Measurements from ENCODE around the gene FIBCD1.

The FIBCD1 gene, protein sequence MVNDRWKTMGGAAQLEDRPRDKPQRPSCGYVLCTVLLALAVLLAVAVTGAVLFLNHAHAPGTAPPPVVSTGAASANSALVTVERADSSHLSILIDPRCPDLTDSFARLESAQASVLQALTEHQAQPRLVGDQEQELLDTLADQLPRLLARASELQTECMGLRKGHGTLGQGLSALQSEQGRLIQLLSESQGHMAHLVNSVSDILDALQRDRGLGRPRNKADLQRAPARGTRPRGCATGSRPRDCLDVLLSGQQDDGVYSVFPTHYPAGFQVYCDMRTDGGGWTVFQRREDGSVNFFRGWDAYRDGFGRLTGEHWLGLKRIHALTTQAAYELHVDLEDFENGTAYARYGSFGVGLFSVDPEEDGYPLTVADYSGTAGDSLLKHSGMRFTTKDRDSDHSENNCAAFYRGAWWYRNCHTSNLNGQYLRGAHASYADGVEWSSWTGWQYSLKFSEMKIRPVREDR

DNA sequence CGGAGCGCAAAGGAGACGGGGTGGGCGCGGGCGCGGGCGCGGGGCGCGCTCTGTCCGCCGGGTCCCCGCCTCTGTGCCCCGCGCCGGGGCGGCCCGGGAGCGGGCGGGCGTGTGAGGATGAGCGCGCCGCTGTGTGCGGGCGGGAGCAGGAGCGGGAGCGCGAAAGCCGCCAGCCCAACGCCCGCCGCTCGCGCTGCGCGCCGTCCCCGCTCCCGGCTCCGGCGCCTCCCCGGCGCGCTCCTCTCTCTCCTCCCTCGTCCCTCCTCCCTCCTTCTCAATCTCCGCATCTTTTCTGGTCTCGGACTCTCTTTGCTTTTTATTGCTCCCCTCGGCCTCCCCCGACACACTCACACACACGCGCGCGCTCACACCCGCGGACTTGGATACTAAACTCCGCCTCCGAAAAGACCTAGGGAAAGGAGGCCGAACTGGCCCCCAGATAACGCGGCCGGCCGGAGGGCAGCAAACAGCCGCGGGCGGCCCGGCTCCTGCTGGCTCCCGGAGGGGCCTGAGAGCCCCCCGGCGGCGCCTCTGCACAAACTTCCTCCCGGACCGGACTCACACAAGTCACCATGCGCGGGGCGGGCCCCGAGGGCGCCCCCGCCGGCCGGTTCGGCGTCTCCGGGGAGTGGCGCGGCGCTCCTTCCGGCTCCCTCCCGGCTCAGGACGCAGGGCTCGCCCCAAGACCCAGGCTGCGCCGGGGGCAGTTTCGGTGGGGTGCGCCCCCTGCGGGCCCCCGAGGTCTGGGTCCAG is at the start of gene FIBCD1:
FIBCD1 (minus strand) TSS at position 596 of the 753 bp plus-strand sequence. CDS start 640 bp downstream, outside the sequence.
- POLR2A ChIA-PET = no interaction called here

DNA sequence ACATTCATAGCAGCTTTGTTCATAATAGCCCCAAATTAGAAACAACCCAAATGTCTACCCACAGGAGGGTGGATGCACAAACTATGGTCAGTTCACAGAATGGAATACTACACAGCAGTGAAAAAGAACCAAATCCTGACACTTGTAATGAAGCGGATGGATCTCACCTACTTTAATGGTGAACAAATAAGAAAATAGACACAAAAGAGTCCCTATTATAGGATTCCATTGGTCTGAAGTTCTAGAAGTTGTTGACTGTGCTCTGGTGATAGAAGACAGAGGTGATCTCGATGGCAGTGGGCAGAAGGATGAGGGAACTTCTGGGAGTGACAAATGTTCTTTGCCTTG is 49.3 kb upstream of the FIBCD1 start:
- ChIA-PET CTCF (interaction anchor here (0.6 kb wide), 1 partner anchor 288 kb away, joined by 3 read pairs; no protein-coding TSS in a partner anchor), POLR2A (no interaction called here)
- DNase-seq (ENCODE audit: extremely low spot score) = no peak
- TF ChIP-seq LEF1 (IDR thresholded peaks at IDR 0.05; ENCODE audit: borderline replicate concordance) (no peak), FOXK2 (IDR thresholded peaks at IDR 0.05) (no peak), FOXA1 (IDR thresholded peaks at IDR 0.05) (no peak), ZNF384 (IDR thresholded peaks at IDR 0.05) (no peak), L3MBTL2 (conservative IDR thresholded peaks at IDR 0.05) (no peak), TARDBP (IDR thresholded peaks at IDR 0.05) (no peak), NFRKB (IDR thresholded peaks at IDR 0.05) (no peak), BHLHE40 (IDR thresholded peaks at IDR 0.05; ENCODE audit: borderline replicate concordance) (no peak)
- TF ChIP-seq, protein P1, sequence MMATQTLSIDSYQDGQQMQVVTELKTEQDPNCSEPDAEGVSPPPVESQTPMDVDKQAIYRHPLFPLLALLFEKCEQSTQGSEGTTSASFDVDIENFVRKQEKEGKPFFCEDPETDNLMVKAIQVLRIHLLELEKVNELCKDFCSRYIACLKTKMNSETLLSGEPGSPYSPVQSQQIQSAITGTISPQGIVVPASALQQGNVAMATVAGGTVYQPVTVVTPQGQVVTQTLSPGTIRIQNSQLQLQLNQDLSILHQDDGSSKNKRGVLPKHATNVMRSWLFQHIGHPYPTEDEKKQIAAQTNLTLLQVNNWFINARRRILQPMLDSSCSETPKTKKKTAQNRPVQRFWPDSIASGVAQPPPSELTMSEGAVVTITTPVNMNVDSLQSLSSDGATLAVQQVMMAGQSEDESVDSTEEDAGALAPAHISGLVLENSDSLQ (IDR thresholded peaks at IDR 0.05) = no peak

More for the DNA sequence above, at the start of gene FIBCD1:
- CTCF ChIA-PET = no interaction called here
- TF ChIP-seq ARNT (IDR thresholded peaks at IDR 0.05) (no peak), L3MBTL2 (conservative IDR thresholded peaks at IDR 0.05) (no peak), LEF1 (IDR thresholded peaks at IDR 0.05; ENCODE audit: borderline replicate concordance) (no peak), SUZ12 (IDR thresholded peaks at IDR 0.05) (no peak), BHLHE40 (IDR thresholded peaks at IDR 0.05; ENCODE audit: borderline replicate concordance) (no peak), CTBP1 (IDR thresholded peaks at IDR 0.05; ENCODE audit: borderline replicate concordance) (no peak), FOXK2 (IDR thresholded peaks at IDR 0.05) (no peak), NFRKB (IDR thresholded peaks at IDR 0.05) (no peak), ELF4 (IDR thresholded peaks at IDR 0.05) (no peak), ZNF384 (IDR thresholded peaks at IDR 0.05) (no peak), FOXM1 (IDR thresholded peaks at IDR 0.05; ENCODE audit: borderline replicate concordance) (no peak), FOXA1 (IDR thresholded peaks at IDR 0.05) (no peak), HDGF (IDR thresholded peaks at IDR 0.05; ENCODE audit: borderline replicate concordance) (no peak)
- TF ChIP-seq, protein P1 (IDR thresholded peaks at IDR 0.05) = no peak
- DNase-seq (ENCODE audit: extremely low spot score) = peak; percentile 63

DNA sequence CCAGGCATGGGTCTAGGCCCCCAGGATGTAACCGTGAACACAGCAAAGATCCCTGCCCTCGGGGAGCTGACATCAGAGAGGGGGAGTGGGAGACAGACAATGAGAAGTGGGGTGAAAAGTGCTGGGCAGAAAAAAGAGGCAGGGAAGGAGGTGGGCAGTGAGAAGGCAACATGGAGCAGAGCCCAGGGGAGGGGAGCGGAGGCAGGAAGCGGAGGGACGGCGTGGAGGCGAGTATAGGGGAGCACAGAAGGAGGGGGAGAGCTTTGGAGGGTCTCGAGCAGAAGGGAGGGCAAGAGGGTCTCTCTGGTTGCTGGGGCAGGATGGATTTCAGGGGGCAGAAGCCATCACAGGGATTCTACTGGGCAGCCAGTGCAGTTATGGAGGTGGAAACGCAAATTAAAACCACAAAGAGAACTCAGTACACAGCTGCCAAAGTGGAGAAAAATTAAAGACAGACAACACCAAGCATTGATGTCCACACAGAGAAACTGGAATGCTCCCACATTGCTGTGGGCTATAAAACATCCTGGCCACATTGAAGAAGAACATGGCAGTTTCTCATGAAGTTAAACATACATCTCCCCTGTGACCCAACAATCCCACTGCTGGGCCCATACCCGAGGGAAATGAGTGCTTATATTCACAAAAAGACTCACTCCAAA is 48.8 kb upstream of the FIBCD1 start:
- TF ChIP-seq FOXK2 (IDR thresholded peaks at IDR 0.05) (no peak), FOXM1 (IDR thresholded peaks at IDR 0.05; ENCODE audit: borderline replicate concordance) (no peak)
- CTCF ChIA-PET = interaction anchor here (0.6 kb wide), 1 partner anchor 288 kb away, joined by 3 read pairs; no protein-coding TSS in a partner anchor
- no peak for DNase-seq (ENCODE audit: extremely low spot score)
- POLR2A ChIA-PET = interaction anchor here (1.0 kb wide), 1 partner anchor 9 kb away, joined by 3 read pairs; no protein-coding TSS in a partner anchor

DNA sequence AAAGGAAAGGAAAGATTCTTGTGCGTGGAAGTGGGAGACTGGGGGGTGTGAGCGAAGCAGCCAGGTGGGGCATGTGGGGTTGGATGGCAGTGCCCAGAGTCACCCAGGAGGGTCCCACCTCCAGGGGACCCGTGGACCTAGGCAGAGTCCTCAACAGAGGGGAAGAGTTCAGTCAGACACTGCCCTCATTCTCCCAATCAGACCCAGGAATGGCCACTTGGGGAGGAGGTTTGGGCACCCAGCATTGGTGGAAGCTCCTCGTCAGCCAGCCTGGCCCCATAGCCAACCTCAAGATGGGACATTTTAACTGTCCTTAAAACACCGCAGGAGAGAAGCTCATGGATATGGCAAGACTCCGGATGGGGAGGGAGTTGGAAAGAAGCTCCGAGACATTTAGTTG is 48.0 kb upstream of the FIBCD1 start:
- CTCF ChIA-PET = interaction anchor here (0.7 kb wide), 1 partner anchor 418 kb away, joined by 3 read pairs; no protein-coding TSS in a partner anchor
- no peak for DNase-seq (ENCODE audit: extremely low spot score)
- TF ChIP-seq ZNF384 (IDR thresholded peaks at IDR 0.05) (no peak), LEF1 (IDR thresholded peaks at IDR 0.05; ENCODE audit: borderline replicate concordance) (no peak), SUZ12 (IDR thresholded peaks at IDR 0.05) (no peak), NFRKB (IDR thresholded peaks at IDR 0.05) (no peak), FOXM1 (IDR thresholded peaks at IDR 0.05; ENCODE audit: borderline replicate concordance) (no peak), SP1 (IDR thresholded peaks at IDR 0.05) (no peak), ELF4 (IDR thresholded peaks at IDR 0.05) (no peak), FOXA1 (IDR thresholded peaks at IDR 0.05) (no peak), TARDBP (IDR thresholded peaks at IDR 0.05) (no peak), L3MBTL2 (conservative IDR thresholded peaks at IDR 0.05) (no peak), ARNT (IDR thresholded peaks at IDR 0.05) (no peak), BHLHE40 (IDR thresholded peaks at IDR 0.05; ENCODE audit: borderline replicate concordance) (no peak), HDGF (IDR thresholded peaks at IDR 0.05; ENCODE audit: borderline replicate concordance) (no peak), CTBP1 (IDR thresholded peaks at IDR 0.05; ENCODE audit: borderline replicate concordance) (no peak)
- TF ChIP-seq, protein P1 (IDR thresholded peaks at IDR 0.05) = no peak
- POLR2A ChIA-PET = interaction anchor here (1.0 kb wide), 1 partner anchor 10 kb away, joined by 3 read pairs; no protein-coding TSS in a partner anchor

DNA sequence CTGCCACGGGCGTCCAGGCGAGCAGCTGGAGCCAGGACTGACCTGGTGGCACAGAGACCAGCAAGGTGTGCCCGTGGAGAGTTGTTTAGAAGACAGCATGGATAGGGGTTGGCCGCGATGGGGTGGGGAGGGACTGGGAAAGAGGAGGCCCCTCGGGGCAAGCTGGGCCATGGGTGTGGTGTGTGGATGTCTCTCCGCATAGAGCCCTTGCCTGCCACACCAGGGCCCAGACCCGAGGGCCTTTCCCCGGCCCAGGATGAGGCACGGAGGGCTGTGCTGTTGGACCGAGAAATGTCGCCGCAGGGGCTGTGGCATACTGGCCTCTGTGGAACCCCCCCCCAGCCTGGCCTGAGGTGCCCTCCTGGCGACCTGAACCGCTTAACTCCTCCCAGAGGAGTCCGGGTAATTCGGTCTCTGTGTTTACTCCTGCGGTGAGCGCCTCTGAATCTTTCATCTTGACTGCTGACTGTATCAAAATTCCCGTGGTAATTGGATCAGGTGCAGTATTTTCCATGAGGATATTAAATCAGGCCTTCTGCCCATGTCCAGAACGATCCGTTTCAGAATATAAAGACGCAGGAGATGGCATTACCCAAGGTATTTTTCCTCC is 47.4 kb upstream of the FIBCD1 start:
- no peak for DNase-seq (ENCODE audit: extremely low spot score)
- ChIA-PET CTCF (interaction anchor here (0.7 to 1.4 kb wide), 2 partner anchors 12 to 419 kb away, joined by 3 read pairs; no protein-coding TSS in a partner anchor), POLR2A (no interaction called here)
- TF ChIP-seq BHLHE40 (IDR thresholded peaks at IDR 0.05; ENCODE audit: borderline replicate concordance) (no peak), SP1 (IDR thresholded peaks at IDR 0.05) (no peak), SUZ12 (IDR thresholded peaks at IDR 0.05) (no peak), ZNF384 (IDR thresholded peaks at IDR 0.05) (no peak), NFRKB (IDR thresholded peaks at IDR 0.05) (no peak), L3MBTL2 (conservative IDR thresholded peaks at IDR 0.05) (no peak)
